H1 (cell line): ENCODE measurements around the gene DPEP2. TPM values are rescaled to one million over a fixed set of nuclear protein-coding genes. Genes with fewer than 3 reads are reported as not detected.

Source experiments
- CTCF ChIA-PET: fragments of 300-600 bp; sonication (Branson Sonifier 250); formaldehyde crosslinking; loops from one replicate; lab custom pipeline; 2021; ENCODE audit not compliant: partially characterized antibody; lab: Charles Lee
- POLR2A ChIA-PET: fragments of 300-600 bp; sonication (Branson Sonifier 250); formaldehyde crosslinking; loops from one replicate; lab custom pipeline; 2021; ENCODE audit warnings: inconsistent platforms; ENCODE audit not compliant: partially characterized antibody; lab: Charles Lee
- DNase-seq, 2 experiments: peaks; one replicate each; pipeline versions ENCODE4 v3.0.0 to v3.0.0-alpha.2; 2010 to 2022; ENCODE audit warnings: low spot score in 2 of 2, low read depth in 1 of 2, mixed read lengths in 1 of 2
- FAIRE-seq: peaks from 2 replicates; lab custom pipeline; 2011; peaks lifted over from hg19 to GRCh38; lab: Jason Lieb, UNC
- H2AFZ ChIP-seq: 2 replicates; pipeline ENCODE4 v1.8.1; 2012; ENCODE audit warnings: low read length, inconsistent platforms
- H2AK5ac ChIP-seq: 2 replicates; pipeline ENCODE4 v1.6.1; 2013; ENCODE audit warnings: low read depth, low read length
- H2BK120ac ChIP-seq: replicated peaks from 2 replicates; pipeline ENCODE3; 2013; ENCODE audit warnings: low read depth, low read length, inconsistent platforms
- H2BK12ac ChIP-seq: 2 replicates; pipeline ENCODE4 v1.6.1; 2013; ENCODE audit warnings: low read depth, low read length
- H2BK15ac ChIP-seq: 2 replicates; pipeline ENCODE4 v1.6.1; 2013; ENCODE audit warnings: low read length
- H2BK20ac ChIP-seq: 2 replicates; pipeline ENCODE4 v1.6.1; 2013; ENCODE audit warnings: low read length
- H2BK5ac ChIP-seq: 2 replicates; pipeline ENCODE4 v1.6.1; 2013; ENCODE audit warnings: low read depth, low read length
- H3K14ac ChIP-seq: 2 replicates; pipeline ENCODE4 v1.6.1; 2013; ENCODE audit warnings: inconsistent platforms; ENCODE audit not compliant: insufficient read length
- H3K18ac ChIP-seq: 2 replicates; pipeline ENCODE4 v1.6.1; 2013; ENCODE audit warnings: low read length; ENCODE audit errors: extremely low read depth
- H3K23ac ChIP-seq: 2 replicates; pipeline ENCODE4 v1.6.1; 2013; ENCODE audit warnings: inconsistent platforms; ENCODE audit not compliant: insufficient read length
- H3K23me2 ChIP-seq: 2 replicates; pipeline ENCODE4 v1.6.1; 2013; ENCODE audit warnings: low read depth, low read length
- H3K27ac ChIP-seq: 2 replicates; pipeline ENCODE4 v1.6.1; 2011; ENCODE audit warnings: low read depth, low read length, inconsistent platforms
- H3K27me3 ChIP-seq, 4 experiments: replicated peaks in 1 of 4; 1 replicate in 1 of 4; 2 replicates in 3 of 4; pipeline versions ENCODE4 v1.6.1 to v1.8.1; 2011 to 2013; ENCODE audit warnings: low read length in 3 of 4, mild to moderate bottlenecking in 3 of 4, inconsistent platforms in 2 of 4, mixed read lengths in 2 of 4, moderate library complexity in 1 of 4; ENCODE audit not compliant: control insufficient read depth in 3 of 4, insufficient read depth in 3 of 4; ENCODE audit errors: extremely low read depth in 1 of 4
- H3K36me3 ChIP-seq, 4 experiments: 2 replicates each; pipeline versions ENCODE4 v1.6.1 to v1.8.1; 2011 to 2013; ENCODE audit warnings: mild to moderate bottlenecking in 4 of 4, low read length in 3 of 4, moderate library complexity in 2 of 4, control low read depth in 1 of 4, inconsistent platforms in 1 of 4; ENCODE audit not compliant: insufficient read depth in 4 of 4, control insufficient read depth in 2 of 4
- H3K4ac ChIP-seq: replicated peaks from 2 replicates; pipeline ENCODE3; 2013; ENCODE audit warnings: low read length, low read depth, mixed read lengths, inconsistent platforms; ENCODE audit not compliant: insufficient read length
- H3K4me1 ChIP-seq, 4 experiments: replicated peaks in 1 of 4; 1 replicate in 1 of 4; 2 replicates in 3 of 4; pipeline versions ENCODE4 v1.6.1 to v1.8.1; 2011 to 2013; ENCODE audit warnings: low read length in 3 of 4, inconsistent platforms in 2 of 4, mixed read lengths in 1 of 4; ENCODE audit not compliant: insufficient read depth in 4 of 4, control insufficient read depth in 3 of 4
- H3K4me2 ChIP-seq, 2 experiments: 2 replicates each; pipeline versions ENCODE4 v1.6.1 to v1.8.1; 2011 to 2013; ENCODE audit warnings: low read depth in 2 of 2, low read length in 2 of 2, control low read depth in 1 of 2, inconsistent platforms in 1 of 2, mild to moderate bottlenecking in 1 of 2; ENCODE audit not compliant: insufficient read depth in 1 of 2
- H3K4me3 ChIP-seq, 4 experiments: fragments of 200-600, 300-600 bp in 1 of 4; sonication (generic), shearing (Covaris generic), sonication (Bioruptor Twin) in 1 of 4; 2 replicates each; pipeline versions ENCODE4 v1.5.1 to v1.8.1; 2011 to 2016; ENCODE audit warnings: low read length in 4 of 4, low read depth in 3 of 4, control low read depth in 2 of 4, inconsistent platforms in 2 of 4, mild to moderate bottlenecking in 2 of 4, mixed read lengths in 1 of 4, moderate library complexity in 1 of 4; ENCODE audit not compliant: insufficient read depth in 2 of 4; ENCODE audit errors: extremely low read depth in 1 of 4
- H3K56ac ChIP-seq: replicated peaks from 2 replicates; pipeline ENCODE3; 2013; ENCODE audit warnings: low read depth, mild to moderate bottlenecking, mixed read lengths, low read length, inconsistent platforms; ENCODE audit not compliant: insufficient read length
- H3K79me1 ChIP-seq: 2 replicates; pipeline ENCODE4 v1.6.1; 2013; ENCODE audit warnings: low read depth, low read length, control low read depth
- H3K79me2 ChIP-seq, 2 experiments: 2 replicates each; pipeline versions ENCODE4 v1.6.1 to v1.8.1; 2012 to 2013; ENCODE audit warnings: low read length in 2 of 2, mild to moderate bottlenecking in 2 of 2, inconsistent platforms in 1 of 2; ENCODE audit not compliant: insufficient read depth in 2 of 2, control insufficient read depth in 1 of 2
- H3K9ac ChIP-seq, 4 experiments: replicated peaks in 1 of 4; 1 replicate in 1 of 4; 2 replicates in 3 of 4; pipeline versions ENCODE4 v1.6.1 to v1.8.1; 2011 to 2013; ENCODE audit warnings: low read depth in 3 of 4, low read length in 3 of 4, control low read depth in 2 of 4, mild to moderate bottlenecking in 2 of 4, moderate library complexity in 2 of 4, inconsistent platforms in 1 of 4; ENCODE audit errors: extremely low read depth in 1 of 4
- H3K9me3 ChIP-seq, 2 experiments: 2 replicates each; pipeline versions ENCODE4 v1.6.1 to v1.8.1; 2012 to 2013; ENCODE audit warnings: mild to moderate bottlenecking in 2 of 2, moderate library complexity in 2 of 2, control low read depth in 1 of 2, inconsistent platforms in 1 of 2, low read depth in 1 of 2, low read length in 1 of 2, mixed read lengths in 1 of 2; ENCODE audit not compliant: insufficient read depth in 2 of 2
- H4K20me1 ChIP-seq, 2 experiments: replicated peaks in 1 of 2; 2 replicates each; pipeline versions ENCODE3 to v1.8.1; 2011 to 2013; ENCODE audit warnings: inconsistent platforms in 2 of 2, low read length in 2 of 2, mild to moderate bottlenecking in 1 of 2; ENCODE audit not compliant: insufficient read depth in 2 of 2, control insufficient read depth in 1 of 2
- H4K5ac ChIP-seq: 2 replicates; pipeline ENCODE4 v1.6.1; 2013; ENCODE audit warnings: low read length, low read depth, mixed read lengths, inconsistent platforms; ENCODE audit not compliant: insufficient read length
- H4K8ac ChIP-seq: 2 replicates; pipeline ENCODE4 v1.8.0; 2013; ENCODE audit warnings: mild to moderate bottlenecking, moderate library complexity, low read length, inconsistent platforms; ENCODE audit not compliant: insufficient read depth; ENCODE audit errors: extremely low read depth
- H4K91ac ChIP-seq: replicated peaks from 2 replicates; pipeline ENCODE3; 2013; ENCODE audit warnings: low read length, mixed read lengths, inconsistent platforms; ENCODE audit not compliant: insufficient read length
- CBX5 ChIP-seq: fragments of 300-800, 300-1000 bp; sonication (generic); IDR thresholded peaks from 2 replicates; pipeline ENCODE4 v1.7.1; 2016; ENCODE audit warnings: antibody characterized with exemption, low read length, low read depth
- CTCF ChIP-seq, 3 experiments: IDR thresholded peaks; 1 replicate in 2 of 3; 2 replicates in 1 of 3; pipeline versions ENCODE4 v1.5.1 to v1.6.1; 2011; ENCODE audit warnings: low read length in 3 of 3, mild to moderate bottlenecking in 3 of 3, inconsistent platforms in 2 of 3, low read depth in 1 of 3, moderate library complexity in 1 of 3; ENCODE audit not compliant: insufficient read depth in 1 of 3; ENCODE audit errors: control extremely low read depth in 1 of 3
- WGBS, 2 experiments: shearing (Covaris generic) in 1 of 2; methylation state at CpG; one replicate each; pipeline versions ENCODE4 v1.1.6 to v1.1.7; 2013 to 2015; ENCODE audit warnings: low lambda C conversion rate in 2 of 2, mixed read lengths in 2 of 2, inconsistent platforms in 1 of 2, low coverage in 1 of 2, missing lambda C conversion rate in 1 of 2; ENCODE audit not compliant: insufficient replicate concordance in 2 of 2, insufficient coverage in 1 of 2, insufficient read length in 1 of 2; ENCODE audit errors: extremely low coverage in 1 of 2, missing lambda C conversion rate in 1 of 2; 5-methylcytosine and 5-hydroxymethylcytosine counted together
- polyA plus RNA-seq, 7 experiments: library from polyadenylated mRNA; depleted of rRNA in 3 of 7; stranded (reverse) in 5 of 7; unstranded in 2 of 7; fragments of >200 nt in 5 of 7; fragments of 200-250 nt in 2 of 7; gene quantifications; 1 replicate in 5 of 7; 2 replicates in 1 of 7; 4 replicates in 1 of 7; pipeline versions ENCODE4 v1.2.1 to v1.2.3, GENCODE V29; 2011 to 2013; ENCODE audit warnings: missing spikeins in 2 of 7, mixed read lengths in 2 of 7
- total RNA-seq: library from RNA; stranded (reverse); fragmentation: NEBNext Ultra II Directional; extraction: Animal tissue kit (Norgen Biotek cat#: 25700); gene quantifications from 2 replicates; pipeline ENCODE4 v1.2.1, GENCODE V29; 2021
- TF ChIP-seq, protein P1 (sequence below): IDR thresholded peaks from 2 replicates; pipeline ENCODE4 v1.6.1; 2011; ENCODE audit warnings: low read length, improper control_type of control experiment

Gene DPEP2
- total and polyA plus RNA-seq, 2 of the 8 experiments (the other 6 are each of a cell fraction or from before 2014, with no cell fraction given) = not detected

GRCh38 chr16:67948015-67948414 lies 51.3 kb downstream of the DPEP2 start:
- CTCF ChIA-PET = interaction anchor here (1.1 to 27.1 kb wide), 6 partner anchors 9 to 146 kb away, joined by 3 to 623 read pairs (median 4); partner anchors contain the start of genes EDC4, NRN1L, PSKH1 and SLC12A4
- Histone ChIP-seq H3K14ac (no peak overlapping the region), H4K20me1 (peaks cover 9 to 32% of the 10 kb centered on the region in 2 experiments), H3K4me3 (no peak overlapping the region), H2AK5ac (no peak overlapping the region), H3K9ac (no peak overlapping the region), H2BK20ac (no peak overlapping the region), H4K91ac (no peak overlapping the region), H3K4me1 (no peaks in the 10 kb centered on the region; a peak in 1 of 7 replicates), H3K18ac (no peak overlapping the region), H3K27me3 (no peaks in the 10 kb centered on the region), H3K23ac (no peak overlapping the region), H3K79me2 (no peaks in the 10 kb centered on the region), H2BK12ac (no peak overlapping the region), H3K27ac (no peak overlapping the region), H2BK5ac (no peak overlapping the region), H2BK120ac (no peak overlapping the region), H3K9me3 (no peaks in the 10 kb centered on the region), H3K36me3 (peaks cover 12 to 59% (median 26%) of the 10 kb centered on the region in 4 experiments), H4K8ac (no peak overlapping the region; the same call in 1 of the 2 replicates), H3K79me1 (peaks cover 2% of the 10 kb centered on the region; the same call in 1 of the 2 replicates), H3K56ac (no peak overlapping the region), H4K5ac (no peak overlapping the region), H3K23me2 (peaks cover 3% of the 10 kb centered on the region; the same call in 1 of the 2 replicates), H2AFZ (no peak overlapping the region), H2BK15ac (no peak overlapping the region), H3K4ac (no peak overlapping the region), H3K4me2 (no peak overlapping the region)
- no peak for FAIRE-seq
- POLR2A ChIA-PET = interaction anchor here (0.6 to 8.5 kb wide), 4 partner anchors 9 to 18 kb away, joined by 3 to 47 read pairs (median 9); partner anchors contain the start of gene PSMB10
- TF ChIP-seq, protein P1, sequence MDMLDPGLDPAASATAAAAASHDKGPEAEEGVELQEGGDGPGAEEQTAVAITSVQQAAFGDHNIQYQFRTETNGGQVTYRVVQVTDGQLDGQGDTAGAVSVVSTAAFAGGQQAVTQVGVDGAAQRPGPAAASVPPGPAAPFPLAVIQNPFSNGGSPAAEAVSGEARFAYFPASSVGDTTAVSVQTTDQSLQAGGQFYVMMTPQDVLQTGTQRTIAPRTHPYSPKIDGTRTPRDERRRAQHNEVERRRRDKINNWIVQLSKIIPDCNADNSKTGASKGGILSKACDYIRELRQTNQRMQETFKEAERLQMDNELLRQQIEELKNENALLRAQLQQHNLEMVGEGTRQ = no peak
- TF ChIP-seq CTCF (IDR thresholded peaks at IDR 0.05; ENCODE audit: control extremely low read depth in 1 of 3, insufficient read depth in 1 of 3, low read depth in 1 of 3, low read length in 3 of 3) (no peak), CBX5 (no peak)
- no peak for DNase-seq
- 93% methylated on average over 15 of the region's 15 CpGs; no CpG with 5 or more reads in 1 of the 2 experiments for WGBS, 2 experiments
